Amniotic epithelial cell (primary cell): Measurements from ENCODE around the gene CCL11.
"Not testable (repeated sequence)": the region's sequence is repeated elsewhere in the genome, so short reads cannot be mapped to it uniquely, and the experiment has no call there.

Source experiments
- DNase-seq: peaks from one replicate; pipeline ENCODE4 v3.0.0-alpha.2; 2010; ENCODE audit warnings: low read depth

CCL11 gene

DNA sequence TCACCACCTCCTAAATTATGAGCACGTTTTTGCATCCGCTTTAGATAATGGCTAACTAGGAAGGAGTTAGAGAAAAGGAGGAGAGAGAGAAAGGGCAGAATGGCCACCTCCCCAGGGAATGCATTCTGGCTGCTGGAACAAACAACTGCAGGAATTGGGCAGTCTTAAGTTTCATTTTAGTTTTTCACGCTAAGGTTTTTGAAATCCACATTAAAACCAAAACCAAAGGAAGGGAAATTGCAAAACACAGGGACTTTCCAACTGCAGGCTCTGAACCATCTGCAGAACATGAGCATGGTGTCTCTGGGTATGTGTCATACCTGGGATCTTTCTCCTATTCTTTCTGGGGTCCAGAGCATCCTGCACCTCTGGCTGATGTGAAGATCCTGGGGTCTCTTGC is 21.6 kb downstream of the CCL11 start:
- no peak for DNase-seq

DNA sequence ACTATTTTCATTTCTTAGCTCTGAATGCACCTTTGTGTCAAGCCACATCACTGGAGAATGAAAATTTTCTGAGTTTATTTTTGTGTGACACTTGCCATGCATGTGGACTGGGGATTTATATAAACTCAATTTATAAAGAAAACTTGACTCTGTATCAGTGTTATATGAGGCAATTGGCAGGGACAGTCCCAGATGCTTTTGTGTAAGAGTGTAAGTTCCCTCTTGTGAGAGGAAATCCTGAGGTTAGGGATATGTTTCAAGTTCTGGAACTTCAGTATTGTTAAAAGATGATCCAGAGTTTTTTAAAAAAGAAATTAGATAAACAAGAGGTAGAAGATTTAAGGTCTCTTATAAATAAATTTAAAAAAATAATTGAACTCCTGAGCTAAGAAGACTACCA is 22.8 kb downstream of the CCL11 start:
- DNase-seq: no peak

DNA sequence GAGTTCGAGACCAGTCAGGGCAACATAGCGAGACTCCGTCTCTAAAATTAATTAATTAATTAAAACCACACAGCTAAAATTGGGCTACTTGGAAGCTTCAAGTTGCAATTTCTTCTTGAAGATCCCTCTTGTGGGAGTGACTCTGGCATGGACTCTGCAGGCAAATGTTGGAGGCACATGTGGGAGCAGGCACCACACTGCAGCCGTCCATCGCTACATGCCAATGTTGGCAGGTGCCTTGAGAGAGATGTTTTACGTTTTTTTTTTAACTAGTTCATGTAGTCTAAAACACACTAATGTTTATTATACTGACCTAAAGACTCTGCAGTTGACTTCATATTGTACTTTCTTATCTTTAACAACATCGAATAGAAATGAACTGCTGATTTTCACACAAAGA is 25.7 kb downstream of the CCL11 start:
- no peak for DNase-seq

DNA sequence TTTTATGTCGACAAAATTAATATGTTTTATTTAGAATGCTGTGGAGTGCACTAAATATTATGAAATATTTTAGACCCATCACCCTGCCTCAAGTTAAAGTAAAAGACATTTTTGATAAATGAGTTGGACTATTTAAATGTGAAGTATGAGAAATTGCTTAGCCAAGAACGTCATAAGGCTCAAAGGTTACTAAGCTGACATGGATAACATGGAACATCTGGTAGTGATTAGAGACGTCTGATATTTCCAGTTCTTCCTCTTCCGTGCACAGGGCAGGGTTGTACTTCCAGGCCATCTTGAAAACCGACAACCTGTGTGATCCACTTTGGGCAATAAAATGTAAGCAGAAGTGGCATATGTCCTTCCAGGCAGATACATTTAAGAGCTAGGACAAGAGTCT is 26.5 kb downstream of the CCL11 start:
- no peak for DNase-seq

DNA sequence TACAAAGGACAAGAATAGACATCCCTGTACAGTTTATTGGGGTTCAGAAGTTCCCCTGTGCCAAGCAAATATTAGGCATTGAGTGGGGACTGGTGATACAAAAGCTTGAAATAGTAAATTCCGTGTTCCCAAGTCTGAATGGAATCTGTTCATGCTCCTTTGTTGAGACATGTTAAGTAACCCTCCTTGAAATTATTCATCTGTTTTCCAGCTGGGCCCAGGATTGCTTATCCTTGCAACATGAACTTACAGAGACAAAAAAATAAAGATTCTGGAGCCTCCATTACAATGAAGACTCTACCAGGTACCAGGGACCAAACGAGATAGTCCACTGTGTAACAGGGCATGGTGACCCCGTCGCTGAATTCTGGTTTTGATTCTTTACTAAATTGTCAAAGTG is 27.6 kb downstream of the CCL11 start:
- DNase-seq: no peak

DNA sequence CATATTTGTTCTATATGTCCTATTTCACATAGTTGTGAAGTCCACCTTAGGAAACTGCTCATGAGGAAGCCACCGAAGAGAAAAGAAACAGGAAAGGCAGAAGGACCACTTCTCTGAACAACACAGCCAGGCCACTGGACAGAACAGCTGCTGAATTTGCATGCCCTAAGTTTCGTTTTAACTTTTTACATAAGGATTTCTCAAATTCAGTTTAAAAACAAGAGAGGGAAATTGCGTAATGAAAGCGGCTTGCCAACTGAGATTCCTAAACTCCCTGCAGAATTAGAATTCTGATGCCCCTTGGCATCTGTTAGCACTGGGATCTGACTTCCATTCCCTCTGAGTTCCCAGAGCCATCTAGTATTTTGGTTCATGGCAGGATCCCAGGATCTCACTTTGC is 28.7 kb downstream of the CCL11 start:
- DNase-seq: no peak

DNA sequence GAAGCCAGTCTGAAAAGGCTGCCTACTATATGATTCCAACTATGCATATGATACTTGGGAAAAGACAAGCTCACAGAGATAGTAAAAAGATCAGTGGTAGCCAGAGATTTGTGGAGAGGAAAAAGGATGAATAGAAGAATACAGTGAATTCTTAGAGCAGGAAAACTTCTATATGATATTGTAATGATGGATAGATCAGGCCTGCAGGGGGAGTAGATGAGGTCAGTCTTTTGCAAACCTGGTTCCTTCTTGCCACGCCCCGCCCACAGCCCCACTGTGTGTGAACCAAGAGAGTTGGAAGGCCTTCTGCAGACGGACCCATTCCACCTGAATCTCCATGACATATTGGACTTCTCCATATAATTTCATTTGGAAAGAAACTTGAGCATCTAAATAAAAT is 32.9 kb downstream of the CCL11 start:
- no peak for DNase-seq

DNA sequence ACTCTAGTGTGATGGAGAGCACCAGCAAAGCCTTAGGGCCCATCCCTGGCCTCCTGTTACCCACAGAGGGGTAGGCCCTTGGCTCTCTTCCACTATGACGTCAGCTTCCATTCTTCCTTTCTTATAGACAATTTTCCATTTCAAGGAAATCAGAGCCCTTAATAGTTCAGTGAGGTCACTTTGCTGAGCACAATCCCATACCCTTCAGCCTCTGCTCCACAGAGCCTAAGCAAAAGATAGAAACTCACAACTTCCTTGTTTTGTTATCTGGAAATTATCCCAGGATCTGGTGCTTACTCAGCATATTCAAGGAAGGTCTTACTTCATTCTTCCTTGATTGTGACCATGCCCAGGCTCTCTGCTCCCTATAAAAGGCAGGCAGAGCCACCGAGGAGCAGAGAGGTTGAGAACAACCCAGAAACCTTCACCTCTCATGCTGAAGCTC is 33.5 kb downstream of the CCL11 start, which contains the start of gene CCL8:
CCL8 (plus strand) TSS at position 397 of the 445 bp plus-strand sequence. CDS start 67 bp downstream, outside the sequence.
- no peak for DNase-seq

DNA sequence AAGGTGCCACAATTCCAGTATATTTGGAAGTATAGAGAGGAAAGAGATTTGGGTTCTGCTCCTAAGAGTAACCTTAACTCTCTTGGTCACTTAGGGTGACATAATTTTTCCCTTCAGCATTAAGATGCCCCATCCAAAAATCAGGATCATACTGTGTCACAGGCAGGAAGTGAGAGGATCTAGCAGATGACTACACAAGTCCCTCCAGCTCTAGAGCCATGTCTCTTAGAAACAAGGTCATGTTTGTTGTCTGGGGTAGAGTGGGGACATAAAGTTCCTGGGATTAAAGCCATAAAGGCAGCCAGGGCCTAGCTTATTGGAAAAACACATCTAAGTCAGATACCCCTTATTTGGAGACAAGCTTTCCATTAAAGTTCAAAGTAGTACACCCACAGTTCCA is 36.4 kb downstream of the CCL11 start:
- DNase-seq: no peak

DNA sequence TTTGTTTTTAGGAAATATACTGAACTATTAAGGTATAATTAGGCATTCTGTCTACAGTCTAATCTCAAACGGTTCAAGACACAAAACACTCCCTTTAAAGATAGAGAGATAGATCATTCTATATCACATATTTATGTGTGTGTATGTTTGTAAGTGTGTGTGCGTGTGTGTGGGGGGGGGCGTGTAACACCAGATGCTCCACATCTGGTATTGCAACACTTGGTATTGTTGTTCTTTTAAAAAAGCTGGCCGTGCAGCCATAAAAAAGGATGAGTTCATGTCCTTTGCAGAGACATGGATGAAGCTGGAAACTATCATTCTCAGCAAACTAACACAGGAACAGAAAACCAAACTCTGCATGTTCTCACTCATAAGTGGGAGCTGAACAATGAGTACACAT is 42.0 kb downstream of the CCL11 start:
- DNase-seq: not testable (repeated sequence)

DNA sequence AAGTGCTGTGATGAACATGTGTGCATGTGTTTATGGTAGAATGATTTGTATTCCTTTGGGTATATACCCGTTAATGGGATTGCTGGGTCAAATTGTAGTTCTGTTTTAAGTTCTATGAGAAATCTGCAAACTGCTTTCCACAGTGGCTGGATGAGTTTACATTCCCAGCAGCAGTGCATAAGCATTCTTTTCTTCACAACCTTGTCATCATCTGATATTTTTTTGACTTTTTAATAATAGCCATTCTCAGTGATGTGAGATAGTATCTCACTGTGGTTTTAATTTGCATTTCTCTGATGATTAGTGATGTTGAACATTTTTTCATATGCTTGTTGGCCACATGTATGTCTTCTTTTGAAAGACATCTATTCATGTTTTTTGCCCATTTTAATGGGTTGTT is 52.2 kb downstream of the CCL11 start:
- DNase-seq: no peak
